A673 (cell line): Measurements from ENCODE around the gene TMEM258. TPM values are rescaled to one million over a fixed set of nuclear protein-coding genes. Genes with fewer than 3 reads are reported as not detected.

Source experiments
- BruUV-seq: library from RNA; stranded (reverse); fragments of 400-500 nt; replicated peaks from 2 replicates; lab custom pipeline; 2021; lab: Mats Ljungman, UMichigan
- CTCF ChIA-PET: fragments of 300-600 bp; sonication (Branson Sonifier 250); formaldehyde crosslinking; loops from one replicate; lab custom pipeline; 2022; ENCODE audit warnings: antibody characterized with exemption; lab: Charles Lee
- POLR2A ChIA-PET: fragments of 300-600 bp; sonication (Branson Sonifier 250); formaldehyde crosslinking; loops from one replicate; lab custom pipeline; 2022; ENCODE audit warnings: antibody characterized with exemption; ENCODE audit not compliant: low non-redundant PET; lab: Charles Lee
- DNase-seq: peaks from one replicate; pipeline ENCODE4 v3.0.0-alpha.2; 2015; ENCODE audit warnings: low spot score
- H3K27ac ChIP-seq: fragments of 200-600 bp; sonication (generic); 2 replicates; pipeline ENCODE4 v1.5.1; 2016; ENCODE audit warnings: mixed run types, low read depth, mild to moderate bottlenecking, mixed read lengths, antibody characterized with exemption, low read length; ENCODE audit not compliant: poor library complexity, severe bottlenecking
- H3K27me3 ChIP-seq: fragments of 200-600 bp; sonication (generic); replicated peaks from 2 replicates; pipeline ENCODE4 v1.6.1; 2017; ENCODE audit warnings: mixed run types, low read depth, mild to moderate bottlenecking, mixed read lengths, antibody characterized with exemption, low read length; ENCODE audit not compliant: insufficient read depth, poor library complexity
- H3K36me3 ChIP-seq: fragments of 200-600 bp; sonication (generic); 2 replicates; pipeline ENCODE4 v1.6.1; 2016; ENCODE audit warnings: mixed run types, mild to moderate bottlenecking, mixed read lengths, antibody characterized with exemption, low read length; ENCODE audit not compliant: insufficient read depth, poor library complexity, severe bottlenecking
- H3K4me1 ChIP-seq: fragments of 200-600 bp; sonication (generic); 2 replicates; pipeline ENCODE4 v1.6.1; 2017; ENCODE audit warnings: mixed run types, mild to moderate bottlenecking, mixed read lengths, antibody characterized with exemption, low read length; ENCODE audit not compliant: insufficient read depth, poor library complexity, severe bottlenecking
- H3K4me3 ChIP-seq: fragments of 200-600 bp; sonication (generic); 2 replicates; pipeline ENCODE4 v1.5.1; 2016; ENCODE audit warnings: low read depth, mixed run types, mild to moderate bottlenecking, mixed read lengths, low read length; ENCODE audit not compliant: poor library complexity, severe bottlenecking
- H3K9me3 ChIP-seq: fragments of 200-600 bp; sonication (generic); 2 replicates; pipeline ENCODE4 v1.6.1; 2016; ENCODE audit warnings: mixed run types, low read depth, mild to moderate bottlenecking, mixed read lengths, antibody characterized with exemption, low read length; ENCODE audit not compliant: poor library complexity, severe bottlenecking
- CTCF ChIP-seq: fragments of 300-800, 200-600 bp; sonication (generic); conservative IDR thresholded peaks from 2 replicates; pipeline ENCODE4 v1.5.1; 2017; ENCODE audit warnings: low read depth, mild to moderate bottlenecking, antibody characterized with exemption, low read length, moderate library complexity, mixed read lengths
- EZH2 ChIP-seq: fragments of 200-600 bp; sonication (generic); IDR thresholded peaks from 2 replicates; pipeline ENCODE4 v1.6.1; 2017; ENCODE audit warnings: borderline replicate concordance, low read depth, mild to moderate bottlenecking, mixed read lengths, antibody characterized with exemption, low read length; ENCODE audit not compliant: poor library complexity, severe bottlenecking
- intact Hi-C: fragments of 100-400 bp; cut with micrococcal nuclease; formaldehyde crosslinking; loops from one replicate; pipeline ENCODE4 v1.10.0; 2022; ENCODE audit not compliant: unreplicated experiment
- total RNA-seq: library from RNA; stranded (reverse); gene quantifications from 2 replicates; pipeline ENCODE4 v1.2.3, GENCODE V29; 2021

The TMEM258 gene
- total RNA-seq, 1 experiment from 2014 or later = 138 TPM

- H3K27me3 ChIP-seq = no peaks in the 10 kb centered on the region
- no peak for TF ChIP-seq CTCF
- TF ChIP-seq EZH2 = no peak
- peaks cover 4% of the 10 kb centered on the region for H3K36me3 ChIP-seq
- H3K4me1 ChIP-seq = no peaks in the 10 kb centered on the region
- POLR2A ChIA-PET = no interaction called here
- H3K27ac ChIP-seq = no peak overlapping the region
- no peaks in the 10 kb centered on the region for H3K9me3 ChIP-seq
- no peak for DNase-seq
- BruUV-seq = no TSS peak
- CTCF ChIA-PET = interaction anchor here (2.3 kb wide), 1 partner anchor 11 kb away, joined by 10 read pairs; no protein-coding TSS in a partner anchor
- intact Hi-C loops = no loop called here
- no peak overlapping the region for H3K4me3 ChIP-seq
These were observed 48.2 kb downstream of the TMEM258 start for GRCh38 chr11:61744181-61744580.

GRCh38 chr11:61743486-61744095 lies 48.8 kb downstream of the TMEM258 start:
- Histone ChIP-seq H3K27me3 (no peaks in the 10 kb centered on the region), H3K9me3 (no peaks in the 10 kb centered on the region), H3K36me3 (peaks cover 4% of the 10 kb centered on the region), H3K27ac (no peak overlapping the region), H3K4me3 (no peak overlapping the region), H3K4me1 (no peaks in the 10 kb centered on the region)
- DNase-seq = no peak
- BruUV-seq = no TSS peak
- ChIA-PET POLR2A (no interaction called here), CTCF (interaction anchor here (2.3 kb wide), 1 partner anchor 10 kb away, joined by 10 read pairs; no protein-coding TSS in a partner anchor)
- TF ChIP-seq EZH2 (no peak), CTCF (no peak)
- intact Hi-C loops = no loop called here

- no peak for DNase-seq
These were observed 50.0 kb downstream of the TMEM258 start for GRCh38 chr11:61742391-61742790.

More at GRCh38 chr11:61742391-61742790, 50.0 kb downstream of the TMEM258 start:
- no peaks in the 10 kb centered on the region for H3K27me3 ChIP-seq
- H3K4me1 ChIP-seq = no peaks in the 10 kb centered on the region
- H3K9me3 ChIP-seq = no peaks in the 10 kb centered on the region
- TF ChIP-seq EZH2 (no peak), CTCF (no peak)
- no TSS peak for BruUV-seq
- intact Hi-C loops = no loop called here
- H3K4me3 ChIP-seq = no peak overlapping the region
- ChIA-PET POLR2A (no interaction called here), CTCF (no interaction called here)
- H3K36me3 ChIP-seq = peaks cover 4% of the 10 kb centered on the region
- H3K27ac ChIP-seq = no peak overlapping the region
